GM20000 (cell line): ENCODE data around the gene DHX9.

Experiments
- DNase-seq: peaks from one replicate; pipeline ENCODE4 v3.0.0; 2012; ENCODE audit warnings: low spot score
- CTCF ChIP-seq: IDR thresholded peaks from 2 replicates; pipeline ENCODE4 v1.5.1; 2012; ENCODE audit warnings: mild to moderate bottlenecking, control low read depth; ENCODE audit errors: extremely low read depth, missing control alignments

DHX9 gene

GRCh38 chr1:182803846-182804245 is 35.3 kb upstream of the DHX9 start:
- DNase-seq: no peak
- no peak for TF ChIP-seq CTCF

DNA sequence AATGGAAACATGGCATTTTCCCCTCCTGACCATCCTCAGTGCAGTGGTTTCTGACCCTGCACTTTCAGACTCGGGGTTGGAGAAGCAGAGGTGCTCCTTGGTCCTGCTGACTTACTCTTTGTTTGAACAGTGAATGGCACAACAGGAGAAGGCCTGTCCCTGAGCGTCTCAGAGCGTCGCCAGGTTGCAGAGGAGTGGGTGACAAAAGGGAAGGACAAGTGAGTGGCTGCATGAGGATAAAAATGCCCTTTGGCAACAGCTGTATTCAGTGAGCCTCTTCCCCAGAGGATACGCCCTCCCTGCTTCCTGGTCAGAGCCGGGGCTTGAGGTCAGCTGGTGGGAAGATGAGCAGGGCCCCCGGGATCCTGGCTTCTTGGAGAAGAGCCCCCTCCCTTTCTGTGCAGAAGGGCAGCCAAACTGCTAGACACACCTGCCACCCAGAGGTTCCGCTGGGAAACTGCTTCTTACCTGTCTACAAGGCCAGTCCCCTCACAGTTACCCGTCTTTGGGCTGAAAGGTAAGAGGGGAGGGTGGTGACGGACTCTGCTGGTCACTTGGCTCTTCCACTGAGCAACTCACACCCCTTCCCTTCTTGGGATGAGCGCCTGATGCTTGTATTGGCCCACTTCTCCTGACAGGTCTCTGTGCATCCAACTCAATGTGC is 33.0 kb upstream of the DHX9 start:
- DNase-seq: no peak
- TF ChIP-seq CTCF: no peak

DNA sequence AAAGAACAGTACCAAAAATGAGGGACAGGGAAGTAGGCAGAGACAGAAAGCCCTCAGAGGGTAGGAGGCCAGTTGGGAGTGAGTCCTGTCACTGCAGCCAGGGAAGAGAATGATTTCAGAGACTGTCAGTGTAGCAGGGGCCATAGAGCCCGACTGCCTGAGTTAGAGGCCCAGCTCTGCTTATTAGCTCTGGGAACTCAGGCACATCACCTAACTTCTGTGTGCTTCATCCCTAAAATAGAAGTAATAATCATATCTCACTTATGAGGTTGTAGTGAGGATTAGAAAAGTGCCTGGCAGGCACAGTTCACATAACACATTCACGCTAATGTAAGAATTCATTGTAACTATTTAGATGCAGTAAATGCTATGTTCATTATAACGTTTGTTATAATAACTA is 31.2 kb upstream of the DHX9 start:
- DNase-seq: no peak
- no peak for TF ChIP-seq CTCF

DNA sequence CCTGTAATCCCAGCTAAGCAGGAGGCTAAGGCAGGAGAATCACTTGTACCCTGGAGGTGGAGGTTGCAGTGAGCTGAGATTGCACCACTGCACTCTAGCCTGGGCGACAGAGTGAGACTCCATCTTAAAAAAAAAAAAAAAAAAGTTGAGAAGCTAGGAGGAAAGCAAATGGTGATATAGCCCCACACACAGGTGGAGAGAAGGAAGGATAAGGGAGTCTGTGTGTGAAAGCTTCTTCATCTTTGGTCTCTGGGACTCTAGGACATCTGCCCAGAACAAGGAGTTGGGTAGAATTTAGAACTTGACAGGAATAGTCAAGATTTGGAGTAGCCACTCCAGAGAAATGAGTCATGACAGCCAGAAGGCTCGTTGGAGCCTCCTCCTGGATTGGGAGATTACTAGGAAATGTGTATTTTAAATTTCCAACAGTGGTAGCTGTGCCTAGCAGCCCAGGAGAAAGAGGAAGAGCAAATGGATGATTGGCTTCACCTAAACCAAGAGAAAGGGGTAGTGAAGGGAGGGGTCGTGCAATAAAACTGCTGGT is 29.7 kb upstream of the DHX9 start:
- TF ChIP-seq CTCF: no peak
- DNase-seq: no peak

GRCh38 chr1:182811975-182812722 is 27.0 kb upstream of the DHX9 start:
- DNase-seq: no peak

DNA sequence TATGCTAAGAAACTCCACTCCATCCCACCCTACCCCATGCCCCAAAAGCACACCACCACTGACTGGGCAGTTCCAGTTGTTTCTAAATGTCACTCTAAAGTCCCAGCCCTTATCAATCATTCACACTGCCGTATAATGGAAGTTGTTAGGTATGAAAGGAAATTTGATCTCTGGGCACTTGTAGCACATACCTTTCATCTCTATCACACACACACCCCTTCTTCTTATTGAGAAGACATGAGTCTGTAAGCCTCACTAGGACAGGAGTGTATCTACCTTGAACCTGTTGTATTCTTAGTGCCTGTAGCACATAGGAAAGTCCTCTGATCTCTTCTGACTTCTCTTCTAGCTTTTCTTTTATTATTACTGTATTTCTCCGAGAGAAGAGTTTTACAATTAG is 22.3 kb upstream of the DHX9 start:
- TF ChIP-seq CTCF: no peak
- DNase-seq: no peak

More at GRCh38 chr1:182811975-182812722, 27.0 kb upstream of the DHX9 start:
- no peak for TF ChIP-seq CTCF

DNA sequence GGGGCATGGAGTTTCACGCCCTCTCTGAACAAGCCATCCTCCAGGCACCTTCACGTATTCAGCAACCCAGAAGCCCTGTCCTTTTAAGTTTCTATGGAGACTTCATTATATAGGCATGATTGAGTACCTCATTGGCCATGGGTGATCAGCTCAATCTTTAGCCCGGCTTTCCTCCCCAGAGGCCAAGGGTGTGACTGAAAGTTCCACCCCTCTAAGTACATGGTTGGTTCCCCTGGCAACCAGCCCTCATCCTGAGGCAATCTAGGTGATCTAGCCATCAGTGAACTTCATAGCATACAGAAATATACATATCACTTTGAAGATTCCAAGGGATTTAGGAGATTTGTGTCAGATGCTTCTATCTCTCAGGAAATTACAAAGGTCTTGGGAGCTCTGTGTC is 21.3 kb upstream of the DHX9 start:
- DNase-seq: no peak
- TF ChIP-seq CTCF: no peak
